Measurements from ENCODE around the gene TMEM218. TPM values are rescaled to one million over a fixed set of nuclear protein-coding genes. Genes with fewer than 3 reads are reported as not detected.
"Not testable (repeated sequence)": the region's sequence is repeated elsewhere in the genome, so short reads cannot be mapped to it uniquely, and the experiment has no call there.

TMEM218 gene
- total and polyA plus RNA-seq, 12 donors = 19.3 to 42.3 (median 25.8) TPM

GRCh38 chr11:125057693-125058016 lies 53.8 kb downstream of the TMEM218 start:
- Histone ChIP-seq H3K27ac (no peak overlapping the region), H3K36me3 (replicated peaks in 1 of 2) (no peaks in the 10 kb centered on the region), H3K4me3 (no peak overlapping the region), H3K9me3 (replicated peaks in 1 of 3) (no peaks in the 10 kb centered on the region), H3K4me1 (replicated peaks in 1 of 2) (no peaks in the 10 kb centered on the region), H3K27me3 (no peaks in the 10 kb centered on the region)
- intact Hi-C loops (cut with DNase I) = no loop called here
- no peak for TF ChIP-seq POLR2A (IDR thresholded peaks at IDR 0.05)
- TF ChIP-seq, protein P1, sequence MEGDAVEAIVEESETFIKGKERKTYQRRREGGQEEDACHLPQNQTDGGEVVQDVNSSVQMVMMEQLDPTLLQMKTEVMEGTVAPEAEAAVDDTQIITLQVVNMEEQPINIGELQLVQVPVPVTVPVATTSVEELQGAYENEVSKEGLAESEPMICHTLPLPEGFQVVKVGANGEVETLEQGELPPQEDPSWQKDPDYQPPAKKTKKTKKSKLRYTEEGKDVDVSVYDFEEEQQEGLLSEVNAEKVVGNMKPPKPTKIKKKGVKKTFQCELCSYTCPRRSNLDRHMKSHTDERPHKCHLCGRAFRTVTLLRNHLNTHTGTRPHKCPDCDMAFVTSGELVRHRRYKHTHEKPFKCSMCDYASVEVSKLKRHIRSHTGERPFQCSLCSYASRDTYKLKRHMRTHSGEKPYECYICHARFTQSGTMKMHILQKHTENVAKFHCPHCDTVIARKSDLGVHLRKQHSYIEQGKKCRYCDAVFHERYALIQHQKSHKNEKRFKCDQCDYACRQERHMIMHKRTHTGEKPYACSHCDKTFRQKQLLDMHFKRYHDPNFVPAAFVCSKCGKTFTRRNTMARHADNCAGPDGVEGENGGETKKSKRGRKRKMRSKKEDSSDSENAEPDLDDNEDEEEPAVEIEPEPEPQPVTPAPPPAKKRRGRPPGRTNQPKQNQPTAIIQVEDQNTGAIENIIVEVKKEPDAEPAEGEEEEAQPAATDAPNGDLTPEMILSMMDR (IDR thresholded peaks at IDR 0.05) = no peak
- WGBS, 4 donors = 86 to 100% (median 96%) methylated on average over 2 to 5 of the region's 5 CpGs
- DNase-seq = no peak

DNA sequence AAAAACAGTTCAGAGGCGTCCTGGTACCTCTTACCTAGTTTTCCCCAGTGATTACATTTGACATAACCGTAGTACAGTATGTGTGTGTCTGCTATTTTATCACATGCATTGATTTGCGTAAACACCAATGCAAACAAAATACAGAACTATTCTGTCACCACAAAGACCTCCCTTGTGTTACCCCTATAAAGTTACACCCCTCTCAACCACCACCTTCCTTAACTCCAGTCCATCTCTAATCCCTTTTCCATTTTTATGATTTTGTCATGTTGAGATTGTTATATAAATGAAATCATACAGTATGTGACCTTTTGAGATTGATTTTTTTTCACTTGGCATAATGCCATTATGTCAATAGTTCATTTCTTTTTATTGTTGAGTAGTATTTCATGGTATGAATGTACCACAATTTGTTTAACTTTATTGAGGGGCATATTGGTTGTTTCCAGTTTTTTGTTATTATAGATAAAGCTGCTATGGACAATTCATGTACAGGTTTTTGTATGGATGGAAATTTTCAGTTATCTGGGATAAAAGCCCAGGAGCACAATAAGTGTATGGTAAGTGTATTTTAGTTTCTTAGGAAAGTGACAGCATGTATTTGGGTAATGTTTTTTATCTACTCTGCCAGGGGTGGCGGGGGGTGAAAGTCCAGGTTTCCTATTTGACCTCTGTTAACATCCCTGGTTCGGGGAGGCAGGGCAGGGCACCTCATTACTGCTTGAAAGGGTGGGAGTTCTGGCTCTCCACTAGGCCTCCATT lies 54.3 kb downstream of the TMEM218 start:
- intact Hi-C loops (cut with DNase I) = no loop called here
- no peak for DNase-seq
- H3K4me3 ChIP-seq = no peak overlapping the region
- H3K36me3 ChIP-seq (replicated peaks in 1 of 2) = no peaks in the 10 kb centered on the region
- WGBS, 4 donors = 90 to 91% (median 91%) methylated on average over 5 of the region's 5 CpGs
- TF ChIP-seq POLR2A (IDR thresholded peaks at IDR 0.05) = no peak
- TF ChIP-seq, protein P1 (IDR thresholded peaks at IDR 0.05) = no peak
- no peaks in the 10 kb centered on the region for H3K27me3 ChIP-seq
- no peaks in the 10 kb centered on the region for H3K4me1 ChIP-seq (replicated peaks in 1 of 2)
- H3K9me3 ChIP-seq (replicated peaks in 1 of 3) = no peaks in the 10 kb centered on the region
- H3K27ac ChIP-seq = no peak overlapping the region

DNA sequence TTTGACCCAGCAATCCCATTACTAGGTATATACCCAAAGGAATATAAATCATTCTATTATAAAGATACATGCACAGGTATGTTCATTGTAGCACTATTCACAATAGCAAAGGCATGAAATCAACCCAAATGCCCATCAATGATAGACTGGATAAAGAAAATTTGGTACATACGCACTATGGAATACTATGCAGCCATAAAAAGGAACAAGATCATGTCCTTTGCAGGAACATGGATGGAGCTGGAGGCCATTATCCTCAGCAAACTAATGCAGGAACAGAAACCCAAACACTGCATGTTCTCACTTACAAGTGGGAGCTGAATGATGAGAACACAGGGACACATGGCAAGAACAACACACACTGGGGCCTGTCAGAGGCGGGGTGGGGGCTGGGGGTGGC lies 55.3 kb downstream of the TMEM218 start:
- H3K27me3 ChIP-seq; intact Hi-C loops (cut with DNase I); H3K4me1 ChIP-seq (replicated peaks in 1 of 2); DNase-seq; H3K9me3 ChIP-seq (replicated peaks in 1 of 3); H3K27ac ChIP-seq; H3K36me3 ChIP-seq (replicated peaks in 1 of 2); H3K4me3 ChIP-seq: not testable (repeated sequence)
- WGBS, 4 donors = 93 to 100% (median 97%) methylated on average over 2 of the region's 2 CpGs

DNA sequence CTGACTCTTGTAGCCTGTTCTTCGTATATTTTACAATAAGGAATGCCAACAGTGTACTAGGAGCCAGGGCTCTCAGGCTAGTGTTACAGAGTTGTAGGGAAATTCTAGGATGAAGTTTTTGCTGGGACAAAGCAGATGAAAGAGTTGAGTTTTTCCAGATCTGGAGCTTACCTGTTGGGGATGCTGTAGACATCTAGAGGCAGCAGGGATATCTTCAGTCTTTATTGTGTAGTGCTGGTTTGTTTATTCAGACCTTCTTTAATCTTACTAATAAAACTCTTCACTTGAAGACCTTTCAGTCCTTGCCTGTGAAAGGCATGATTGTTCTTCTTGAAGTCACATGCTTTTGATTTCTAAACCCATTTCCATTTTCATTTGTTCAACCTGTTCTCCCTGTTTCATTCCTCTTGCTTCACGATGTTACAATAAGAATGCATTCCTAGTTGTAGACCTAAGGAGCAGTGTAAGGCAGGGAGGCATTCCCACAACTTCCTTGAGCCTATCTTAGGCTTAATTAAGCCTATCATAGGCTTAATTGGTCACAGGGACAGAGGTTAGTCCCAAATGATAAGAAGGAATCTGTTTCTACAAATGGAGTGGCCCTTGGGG lies 56.2 kb downstream of the TMEM218 start:
- H3K27me3 ChIP-seq = no peaks in the 10 kb centered on the region
- no peaks in the 10 kb centered on the region for H3K36me3 ChIP-seq (replicated peaks in 1 of 2)
- no peak for TF ChIP-seq POLR2A (IDR thresholded peaks at IDR 0.05)
- TF ChIP-seq, protein P1 (IDR thresholded peaks at IDR 0.05) = no peak
- no peak overlapping the region for H3K27ac ChIP-seq
- no peaks in the 10 kb centered on the region for H3K4me1 ChIP-seq (replicated peaks in 1 of 2)
- DNase-seq = no peak
- intact Hi-C loops (cut with DNase I) = no loop called here
- no peak overlapping the region for H3K4me3 ChIP-seq
- WGBS, 4 donors = 75 to 88% (median 82%) methylated on average over 2 of the region's 2 CpGs
- no peaks in the 10 kb centered on the region for H3K9me3 ChIP-seq (replicated peaks in 1 of 3)

GRCh38 chr11:125053167-125053566 lies 58.3 kb downstream of the TMEM218 start:
- H3K4me1 ChIP-seq (replicated peaks in 1 of 2) = no peaks in the 10 kb centered on the region
- no peak overlapping the region for H3K27ac ChIP-seq
- no peaks in the 10 kb centered on the region for H3K27me3 ChIP-seq
- no peaks in the 10 kb centered on the region for H3K36me3 ChIP-seq (replicated peaks in 1 of 2)
- H3K4me3 ChIP-seq = no peak overlapping the region
- 57 to 89% (median 80%) methylated on average over 1 of the region's 1 CpG; no CpG with 5 or more reads in 1 of the 4 donors for WGBS, 4 donors
- DNase-seq = no peak
- TF ChIP-seq POLR2A (IDR thresholded peaks at IDR 0.05) = no peak
- TF ChIP-seq, protein P1 (IDR thresholded peaks at IDR 0.05) = no peak
- intact Hi-C loops (cut with DNase I) = no loop called here
- no peaks in the 10 kb centered on the region for H3K9me3 ChIP-seq (replicated peaks in 1 of 3)

All from adrenal gland (tissue), 12 donors.